ENCODE data around the gene TRIOBP. TPM values are rescaled to one million over a fixed set of nuclear protein-coding genes. Genes with fewer than 3 reads are reported as not detected.

TRIOBP gene
- total RNA-seq, 1 experiment from 2014 or later: 28.7 TPM

- Histone ChIP-seq H3K27ac (ENCODE audit: low read depth, low read length, poor library complexity, severe bottlenecking) (no peak overlapping the region), H3K27me3 (replicated peaks; ENCODE audit: insufficient read depth, low read depth, low read length, poor library complexity) (no peaks in the 10 kb centered on the region), H3K36me3 (ENCODE audit: insufficient read depth, low read length, poor library complexity, severe bottlenecking) (no peaks in the 10 kb centered on the region), H3K4me1 (ENCODE audit: insufficient read depth, low read length, poor library complexity, severe bottlenecking) (peaks cover 11% of the 10 kb centered on the region), H3K4me3 (ENCODE audit: low read depth, low read length, poor library complexity, severe bottlenecking) (no peak overlapping the region), H3K9me3 (ENCODE audit: low read depth, low read length, poor library complexity, severe bottlenecking) (no peaks in the 10 kb centered on the region)
- ChIA-PET CTCF (interaction anchor here (0.7 kb wide), 1 partner anchor 82 kb away, joined by 10 read pairs; no protein-coding TSS in a partner anchor), POLR2A (ENCODE audit: low non-redundant PET) (no interaction called here)
- TF ChIP-seq CTCF (conservative IDR thresholded peaks at IDR 0.05; ENCODE audit: low read depth, low read length): no peak
- no peak for TF ChIP-seq EZH2 (IDR thresholded peaks at IDR 0.05; ENCODE audit: borderline replicate concordance, low read depth, low read length, poor library complexity, severe bottlenecking)
- BruUV-seq (replicated peaks): no TSS peak
- intact Hi-C loops (cut with micrococcal nuclease; ENCODE audit: unreplicated experiment): no loop called here
- DNase-seq (ENCODE audit: low spot score): no peak
Measured at GRCh38 chr22:37725551-37726240, 28.8 kb downstream of the TRIOBP start.

- no peak overlapping the region for H3K27ac ChIP-seq (ENCODE audit: low read depth, low read length, poor library complexity, severe bottlenecking)
- intact Hi-C loops (cut with micrococcal nuclease; ENCODE audit: unreplicated experiment): no loop called here
- H3K36me3 ChIP-seq (ENCODE audit: insufficient read depth, low read length, poor library complexity, severe bottlenecking): no peaks in the 10 kb centered on the region
- BruUV-seq (replicated peaks): no TSS peak
- ChIA-PET POLR2A (ENCODE audit: low non-redundant PET) (no interaction called here), CTCF (interaction anchor here (0.7 kb wide), 1 partner anchor 83 kb away, joined by 10 read pairs; no protein-coding TSS in a partner anchor)
- H3K4me3 ChIP-seq (ENCODE audit: low read depth, low read length, poor library complexity, severe bottlenecking): no peak overlapping the region
- no peak for DNase-seq (ENCODE audit: low spot score)
- TF ChIP-seq EZH2 (IDR thresholded peaks at IDR 0.05; ENCODE audit: borderline replicate concordance, low read depth, low read length, poor library complexity, severe bottlenecking): no peak
- TF ChIP-seq CTCF (conservative IDR thresholded peaks at IDR 0.05; ENCODE audit: low read depth, low read length): 0 out of 2 replicates have a peak, but pooled peaks have one; percentile 15
- peaks cover 11% of the 10 kb centered on the region for H3K4me1 ChIP-seq (ENCODE audit: insufficient read depth, low read length, poor library complexity, severe bottlenecking)
- no peaks in the 10 kb centered on the region for H3K9me3 ChIP-seq (ENCODE audit: low read depth, low read length, poor library complexity, severe bottlenecking)
- no peaks in the 10 kb centered on the region for H3K27me3 ChIP-seq (replicated peaks; ENCODE audit: insufficient read depth, low read depth, low read length, poor library complexity)
Measured at GRCh38 chr22:37726241-37726887, 29.5 kb downstream of the TRIOBP start.

- no peaks in the 10 kb centered on the region for H3K27me3 ChIP-seq (replicated peaks; ENCODE audit: insufficient read depth, low read depth, low read length, poor library complexity)
- H3K4me1 ChIP-seq (ENCODE audit: insufficient read depth, low read length, poor library complexity, severe bottlenecking): peaks cover 11% of the 10 kb centered on the region
- no peak for DNase-seq (ENCODE audit: low spot score)
- intact Hi-C loops (cut with micrococcal nuclease; ENCODE audit: unreplicated experiment): no loop called here
- no peak overlapping the region for H3K4me3 ChIP-seq (ENCODE audit: low read depth, low read length, poor library complexity, severe bottlenecking)
- H3K27ac ChIP-seq (ENCODE audit: low read depth, low read length, poor library complexity, severe bottlenecking): peak overlapping the region; percentile 17
- ChIA-PET POLR2A (ENCODE audit: low non-redundant PET) (interaction anchor here (0.6 kb wide), 1 partner anchor 1795 kb away, joined by 3 read pairs; no protein-coding TSS in a partner anchor), CTCF (no interaction called here)
- TF ChIP-seq EZH2 (IDR thresholded peaks at IDR 0.05; ENCODE audit: borderline replicate concordance, low read depth, low read length, poor library complexity, severe bottlenecking): no peak
- no peak for TF ChIP-seq CTCF (conservative IDR thresholded peaks at IDR 0.05; ENCODE audit: low read depth, low read length)
- H3K9me3 ChIP-seq (ENCODE audit: low read depth, low read length, poor library complexity, severe bottlenecking): no peaks in the 10 kb centered on the region
- BruUV-seq (replicated peaks): no TSS peak
- no peaks in the 10 kb centered on the region for H3K36me3 ChIP-seq (ENCODE audit: insufficient read depth, low read length, poor library complexity, severe bottlenecking)
Measured at GRCh38 chr22:37728620-37729019, 31.8 kb downstream of the TRIOBP start.
